GM12864 (cell line): ENCODE data around the gene BBX.

Experiments
- DNase-seq: peaks from one replicate; pipeline ENCODE4 v3.0.0-alpha.2; 2011; ENCODE audit warnings: low read depth
- H3K4me3 ChIP-seq: 2 replicates; pipeline ENCODE4 v1.5.1; 2011; ENCODE audit warnings: mild to moderate bottlenecking, low read depth, low read length, control low read depth
- TF ChIP-seq, protein P1 (sequence below): IDR thresholded peaks from 2 replicates; pipeline ENCODE4 v1.5.1; 2011; ENCODE audit warnings: low read depth, mild to moderate bottlenecking, moderate library complexity, low read length, control low read depth, inconsistent platforms; ENCODE audit errors: missing control alignments

The BBX gene

DNA sequence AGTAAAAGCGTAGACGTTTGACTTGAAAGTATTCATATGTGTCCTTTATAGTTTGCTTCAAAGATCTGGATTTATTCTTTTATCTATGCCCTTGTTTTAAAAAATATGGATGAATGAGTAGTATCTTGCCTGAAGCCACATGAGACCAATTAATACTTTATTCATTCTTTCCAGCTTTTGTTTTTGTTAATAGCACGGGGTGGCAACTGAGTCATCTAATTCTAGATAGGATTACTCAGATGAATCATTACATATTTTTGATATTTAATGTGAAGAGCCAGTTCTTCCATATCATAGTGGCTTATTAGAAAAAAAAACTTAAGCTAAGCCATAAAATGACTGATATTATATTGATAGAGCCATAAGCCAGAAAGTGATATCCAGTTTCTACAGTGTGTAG is 121.9 kb downstream of the BBX start:
- no peak for DNase-seq
- TF ChIP-seq, protein P1, sequence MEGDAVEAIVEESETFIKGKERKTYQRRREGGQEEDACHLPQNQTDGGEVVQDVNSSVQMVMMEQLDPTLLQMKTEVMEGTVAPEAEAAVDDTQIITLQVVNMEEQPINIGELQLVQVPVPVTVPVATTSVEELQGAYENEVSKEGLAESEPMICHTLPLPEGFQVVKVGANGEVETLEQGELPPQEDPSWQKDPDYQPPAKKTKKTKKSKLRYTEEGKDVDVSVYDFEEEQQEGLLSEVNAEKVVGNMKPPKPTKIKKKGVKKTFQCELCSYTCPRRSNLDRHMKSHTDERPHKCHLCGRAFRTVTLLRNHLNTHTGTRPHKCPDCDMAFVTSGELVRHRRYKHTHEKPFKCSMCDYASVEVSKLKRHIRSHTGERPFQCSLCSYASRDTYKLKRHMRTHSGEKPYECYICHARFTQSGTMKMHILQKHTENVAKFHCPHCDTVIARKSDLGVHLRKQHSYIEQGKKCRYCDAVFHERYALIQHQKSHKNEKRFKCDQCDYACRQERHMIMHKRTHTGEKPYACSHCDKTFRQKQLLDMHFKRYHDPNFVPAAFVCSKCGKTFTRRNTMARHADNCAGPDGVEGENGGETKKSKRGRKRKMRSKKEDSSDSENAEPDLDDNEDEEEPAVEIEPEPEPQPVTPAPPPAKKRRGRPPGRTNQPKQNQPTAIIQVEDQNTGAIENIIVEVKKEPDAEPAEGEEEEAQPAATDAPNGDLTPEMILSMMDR: no peak
- no peak overlapping the region for H3K4me3 ChIP-seq

DNA sequence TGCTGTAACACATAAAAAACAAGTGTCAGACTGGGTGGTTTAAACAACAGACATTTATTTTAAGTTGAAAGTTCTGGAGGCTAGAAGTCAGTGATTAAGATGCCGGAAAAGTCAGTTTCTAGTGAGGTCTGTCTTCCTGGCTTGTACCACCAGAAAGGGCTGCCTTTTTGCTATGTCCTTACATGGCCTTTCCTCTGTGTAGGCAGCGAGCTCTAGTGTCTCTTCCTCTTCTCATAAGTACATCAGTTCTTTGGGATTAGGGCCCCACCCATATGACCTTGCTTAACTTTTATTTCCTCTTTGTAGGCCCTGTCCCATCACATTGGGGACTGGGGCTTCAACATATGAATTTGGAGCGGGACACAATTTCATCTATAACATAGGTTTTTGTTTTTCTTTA is 128.0 kb downstream of the BBX start:
- TF ChIP-seq, protein P1: no peak
- H3K4me3 ChIP-seq: no peak overlapping the region
- DNase-seq: no peak

DNA sequence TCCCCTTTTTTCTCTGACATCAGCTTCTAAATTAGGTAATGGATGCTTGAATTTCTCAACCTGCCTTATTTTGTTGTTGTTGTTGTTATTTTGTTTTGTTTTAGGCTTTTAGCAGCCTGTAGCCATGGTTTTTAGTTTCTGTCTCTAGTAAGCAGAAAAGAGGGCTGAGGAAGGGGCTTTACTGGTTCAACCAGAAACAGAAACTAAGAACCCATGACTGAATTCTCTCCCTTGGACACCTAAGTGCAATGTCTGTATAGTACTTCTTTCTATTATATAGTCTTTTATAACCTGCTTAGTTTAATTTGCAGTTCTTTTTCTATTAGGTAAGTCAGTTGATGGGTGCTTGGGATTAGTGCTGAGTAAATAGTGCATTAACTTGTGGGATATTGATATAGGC is 129.0 kb downstream of the BBX start:
- TF ChIP-seq, protein P1: no peak
- no peak overlapping the region for H3K4me3 ChIP-seq
- no peak for DNase-seq

DNA sequence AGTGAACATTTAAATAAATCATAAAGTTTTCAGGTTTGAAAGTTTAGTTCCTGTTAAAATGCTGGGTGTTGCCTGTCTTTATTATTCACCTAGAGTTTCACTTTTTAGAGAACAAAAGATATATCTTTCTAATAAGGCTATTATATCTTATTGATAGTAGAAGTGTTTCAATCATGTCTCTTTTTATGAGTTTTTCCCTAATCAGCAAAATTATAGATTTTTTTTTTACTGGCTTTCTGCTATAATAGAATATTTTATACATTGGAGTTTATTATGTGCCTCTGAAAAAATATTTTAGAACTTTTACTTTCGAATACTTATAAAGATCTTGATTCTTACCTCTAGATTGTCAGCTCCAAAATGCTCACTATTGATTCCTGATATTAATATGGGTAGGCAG is 131.5 kb downstream of the BBX start:
- DNase-seq: no peak
- TF ChIP-seq, protein P1: no peak

DNA sequence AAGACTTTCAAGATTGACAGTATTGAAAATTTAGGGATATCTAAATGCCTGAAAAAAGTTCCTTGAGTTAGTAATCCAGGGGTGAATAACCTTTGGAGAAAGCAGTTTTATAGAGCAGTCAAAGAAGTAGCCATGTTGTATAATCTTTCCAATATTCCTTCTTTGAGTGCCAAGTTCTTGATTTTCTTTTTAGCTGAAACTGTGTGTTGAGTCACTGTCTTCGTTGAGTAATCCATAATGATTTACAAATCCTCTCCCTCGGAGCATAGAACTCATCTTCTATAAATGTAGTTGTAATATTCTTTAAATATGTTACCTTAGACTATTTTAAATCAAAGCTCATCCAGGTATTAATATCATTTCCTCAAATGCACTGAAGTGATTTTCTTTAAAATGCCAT is 135.2 kb downstream of the BBX start:
- no peak for DNase-seq
- TF ChIP-seq, protein P1: no peak
- no peak overlapping the region for H3K4me3 ChIP-seq

More for the DNA sequence above, 131.5 kb downstream of the BBX start:
- H3K4me3 ChIP-seq: no peak overlapping the region

DNA sequence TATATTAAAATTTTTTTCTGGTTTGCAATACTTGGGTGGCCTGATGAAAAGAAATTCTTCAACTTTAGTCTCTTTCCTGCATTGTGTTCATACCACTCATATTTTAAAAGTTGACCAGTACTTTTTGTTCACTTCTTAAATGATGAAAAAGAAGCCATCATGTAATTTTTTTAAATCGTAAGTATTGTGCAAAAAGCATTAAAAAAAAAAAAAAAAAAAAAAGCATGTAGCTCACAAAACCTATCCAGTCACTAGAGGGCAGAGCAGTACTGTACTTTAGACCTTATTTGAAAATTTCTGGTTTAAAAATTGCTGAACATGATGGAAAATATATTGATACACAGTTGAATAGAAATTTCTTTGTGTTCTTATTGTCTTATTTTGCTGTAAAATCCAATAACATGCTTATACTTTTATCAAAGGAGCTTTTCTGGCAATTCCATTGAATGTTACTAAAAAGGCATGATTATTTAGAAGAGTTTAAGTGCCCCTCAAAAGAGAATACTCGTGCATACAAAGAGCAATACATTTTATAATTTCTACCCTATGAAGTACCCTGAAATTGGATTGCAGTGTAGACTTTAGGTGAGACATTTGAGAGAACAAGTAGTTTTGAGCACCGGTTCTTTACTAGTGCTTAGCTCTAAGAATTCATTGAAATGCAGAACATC is 137.7 kb downstream of the BBX start:
- no peak for DNase-seq
- TF ChIP-seq, protein P1: peak; percentile 48
- H3K4me3 ChIP-seq: no peak overlapping the region

DNA sequence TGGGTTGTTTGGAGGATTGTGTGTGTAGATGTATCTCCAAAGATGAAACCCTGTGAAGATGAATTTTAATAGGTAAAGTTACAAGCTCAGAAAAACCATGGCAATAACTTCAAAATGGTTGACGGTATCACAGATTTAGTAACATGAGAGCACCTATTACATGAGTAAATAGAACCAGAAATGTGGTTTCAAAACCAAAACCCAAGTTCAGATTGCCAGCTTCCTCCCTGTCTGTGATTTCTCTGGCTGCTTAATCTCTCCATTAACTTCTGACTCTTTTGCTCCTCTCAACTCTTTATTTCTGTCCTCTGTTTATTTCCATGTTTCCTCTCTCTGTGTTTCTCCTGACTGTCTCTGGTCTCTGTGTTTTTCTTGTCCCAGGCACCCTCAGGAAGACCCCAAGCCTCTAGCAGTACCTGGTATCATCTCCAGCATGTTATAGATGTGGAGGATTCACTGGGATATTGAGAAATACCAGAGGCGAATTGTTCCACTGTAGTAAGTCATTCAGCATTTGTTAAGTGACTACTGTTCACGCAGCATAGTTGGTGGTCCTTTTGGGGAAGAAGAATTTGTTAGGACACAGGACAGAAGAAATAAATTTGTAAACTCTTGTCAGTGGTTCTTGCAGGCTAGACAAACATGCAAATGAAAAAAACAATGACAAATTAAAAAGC is 138.8 kb downstream of the BBX start:
- no peak for DNase-seq
- TF ChIP-seq, protein P1: no peak
- no peak overlapping the region for H3K4me3 ChIP-seq
